A673 (cell line): ENCODE measurements around the gene B3GNT2. TPM values are rescaled to one million over a fixed set of nuclear protein-coding genes. Genes with fewer than 3 reads are reported as not detected.

Experiments used
- BruUV-seq: library from RNA; stranded (reverse); fragments of 400-500 nt; replicated peaks from 2 replicates; lab custom pipeline; 2021; lab: Mats Ljungman, UMichigan
- CTCF ChIA-PET: fragments of 300-600 bp; sonication (Branson Sonifier 250); formaldehyde crosslinking; loops from one replicate; lab custom pipeline; 2022; ENCODE audit warnings: antibody characterized with exemption; lab: Charles Lee
- POLR2A ChIA-PET: fragments of 300-600 bp; sonication (Branson Sonifier 250); formaldehyde crosslinking; loops from one replicate; lab custom pipeline; 2022; ENCODE audit warnings: antibody characterized with exemption; ENCODE audit not compliant: low non-redundant PET; lab: Charles Lee
- DNase-seq: peaks from one replicate; pipeline ENCODE4 v3.0.0-alpha.2; 2015; ENCODE audit warnings: low spot score
- H3K27ac ChIP-seq: fragments of 200-600 bp; sonication (generic); 2 replicates; pipeline ENCODE4 v1.5.1; 2016; ENCODE audit warnings: mixed run types, low read depth, mild to moderate bottlenecking, mixed read lengths, antibody characterized with exemption, low read length; ENCODE audit not compliant: poor library complexity, severe bottlenecking
- H3K27me3 ChIP-seq: fragments of 200-600 bp; sonication (generic); replicated peaks from 2 replicates; pipeline ENCODE4 v1.6.1; 2017; ENCODE audit warnings: mixed run types, low read depth, mild to moderate bottlenecking, mixed read lengths, antibody characterized with exemption, low read length; ENCODE audit not compliant: insufficient read depth, poor library complexity
- H3K36me3 ChIP-seq: fragments of 200-600 bp; sonication (generic); 2 replicates; pipeline ENCODE4 v1.6.1; 2016; ENCODE audit warnings: mixed run types, mild to moderate bottlenecking, mixed read lengths, antibody characterized with exemption, low read length; ENCODE audit not compliant: insufficient read depth, poor library complexity, severe bottlenecking
- H3K4me1 ChIP-seq: fragments of 200-600 bp; sonication (generic); 2 replicates; pipeline ENCODE4 v1.6.1; 2017; ENCODE audit warnings: mixed run types, mild to moderate bottlenecking, mixed read lengths, antibody characterized with exemption, low read length; ENCODE audit not compliant: insufficient read depth, poor library complexity, severe bottlenecking
- H3K4me3 ChIP-seq: fragments of 200-600 bp; sonication (generic); 2 replicates; pipeline ENCODE4 v1.5.1; 2016; ENCODE audit warnings: low read depth, mixed run types, mild to moderate bottlenecking, mixed read lengths, low read length; ENCODE audit not compliant: poor library complexity, severe bottlenecking
- H3K9me3 ChIP-seq: fragments of 200-600 bp; sonication (generic); 2 replicates; pipeline ENCODE4 v1.6.1; 2016; ENCODE audit warnings: mixed run types, low read depth, mild to moderate bottlenecking, mixed read lengths, antibody characterized with exemption, low read length; ENCODE audit not compliant: poor library complexity, severe bottlenecking
- CTCF ChIP-seq: fragments of 300-800, 200-600 bp; sonication (generic); conservative IDR thresholded peaks from 2 replicates; pipeline ENCODE4 v1.5.1; 2017; ENCODE audit warnings: low read depth, mild to moderate bottlenecking, antibody characterized with exemption, low read length, moderate library complexity, mixed read lengths
- EZH2 ChIP-seq: fragments of 200-600 bp; sonication (generic); IDR thresholded peaks from 2 replicates; pipeline ENCODE4 v1.6.1; 2017; ENCODE audit warnings: borderline replicate concordance, low read depth, mild to moderate bottlenecking, mixed read lengths, antibody characterized with exemption, low read length; ENCODE audit not compliant: poor library complexity, severe bottlenecking
- intact Hi-C: fragments of 100-400 bp; cut with micrococcal nuclease; formaldehyde crosslinking; loops from one replicate; pipeline ENCODE4 v1.10.0; 2022; ENCODE audit not compliant: unreplicated experiment
- total RNA-seq: library from RNA; stranded (reverse); gene quantifications from 2 replicates; pipeline ENCODE4 v1.2.3, GENCODE V29; 2021

B3GNT2 gene
- total RNA-seq, 1 experiment from 2014 or later: 6.5 TPM

GRCh38 chr2:62236499-62236898 is 40.6 kb downstream of the B3GNT2 start:
- H3K36me3 ChIP-seq: no peaks in the 10 kb centered on the region
- ChIA-PET CTCF (no interaction called here), POLR2A (no interaction called here)
- H3K4me3 ChIP-seq: no peak overlapping the region
- no peaks in the 10 kb centered on the region for H3K27me3 ChIP-seq
- no peak for DNase-seq
- intact Hi-C loops: no loop called here
- no peaks in the 10 kb centered on the region for H3K4me1 ChIP-seq
- no TSS peak for BruUV-seq
- TF ChIP-seq EZH2: no peak
- no peaks in the 10 kb centered on the region for H3K9me3 ChIP-seq
- no peak overlapping the region for H3K27ac ChIP-seq

- intact Hi-C loops: no loop called here
- Histone ChIP-seq H3K9me3 (no peaks in the 10 kb centered on the region), H3K27me3 (no peaks in the 10 kb centered on the region), H3K36me3 (no peaks in the 10 kb centered on the region), H3K4me1 (no peaks in the 10 kb centered on the region), H3K27ac (no peak overlapping the region), H3K4me3 (no peak overlapping the region)
- CTCF ChIA-PET: no interaction called here
- no peak for DNase-seq
- no TSS peak for BruUV-seq
- no peak for TF ChIP-seq CTCF
- no peak for TF ChIP-seq EZH2
- POLR2A ChIA-PET: no interaction called here
Measured at GRCh38 chr2:62238236-62238635, 42.3 kb downstream of the B3GNT2 start.

- intact Hi-C loops: no loop called here
- Histone ChIP-seq H3K9me3 (no peaks in the 10 kb centered on the region), H3K27ac (no peak overlapping the region), H3K27me3 (no peaks in the 10 kb centered on the region), H3K4me1 (no peaks in the 10 kb centered on the region), H3K4me3 (no peak overlapping the region), H3K36me3 (no peaks in the 10 kb centered on the region)
- ChIA-PET CTCF (no interaction called here), POLR2A (no interaction called here)
- no TSS peak for BruUV-seq
- DNase-seq: no peak
- no peak for TF ChIP-seq EZH2
- TF ChIP-seq CTCF: no peak
Measured at GRCh38 chr2:62240546-62240945, 44.6 kb downstream of the B3GNT2 start.

- TF ChIP-seq EZH2 (no peak), CTCF (no peak)
- intact Hi-C loops: no loop called here
- POLR2A ChIA-PET: no interaction called here
- H3K4me3 ChIP-seq: no peak overlapping the region
- H3K27ac ChIP-seq: no peak overlapping the region
- DNase-seq: no peak
- H3K27me3 ChIP-seq: no peaks in the 10 kb centered on the region
- CTCF ChIA-PET: no interaction called here
- no peaks in the 10 kb centered on the region for H3K4me1 ChIP-seq
- no TSS peak for BruUV-seq
- H3K9me3 ChIP-seq: no peaks in the 10 kb centered on the region
- no peaks in the 10 kb centered on the region for H3K36me3 ChIP-seq
Measured at GRCh38 chr2:62243983-62244382, 48.1 kb downstream of the B3GNT2 start.
